ENCODE data around the gene SPHK2. TPM values are rescaled to one million over a fixed set of nuclear protein-coding genes. Genes with fewer than 3 reads are reported as not detected.
A peak's percentile ranks its signal among the peaks of the same experiment; 100 is the strongest.
"Not testable (repeated sequence)": the region's sequence is repeated elsewhere in the genome, so short reads cannot be mapped to it uniquely, and the experiment has no call there.

SPHK2 gene
- total RNA-seq: 7.8 and 10.0 TPM in 2 replicates

- no peak for TF ChIP-seq CTCF (IDR thresholded peaks at IDR 0.05; ENCODE audit: insufficient read depth, low read depth, low read length)
- H3K4me3 ChIP-seq (ENCODE audit: low read depth, low read length): peak within 1 kb of the TSS; percentile 93
- DNase-seq (ENCODE audit: low read depth): peak; percentile 100
Measured at GRCh38 chr19:48618916-48619691, at the start of gene SPHK2, which contains the start of gene RPL18. TSS of gene SPHK2 (plus strand) at chr19:48619506. CDS start at chr19:48620515, 1,009 bp downstream. TSS of gene RPL18 (minus strand) at chr19:48619178. CDS start at chr19:48619143, 35 bp downstream.

- DNase-seq (ENCODE audit: low read depth): peak; percentile 74
- TF ChIP-seq CTCF (IDR thresholded peaks at IDR 0.05; ENCODE audit: insufficient read depth, low read depth, low read length): no peak
Measured at GRCh38 chr19:48569814-48570213, 49.5 kb upstream of the SPHK2 start.

GRCh38 chr19:48571378-48572162 is 47.7 kb upstream of the SPHK2 start:
- no peak for DNase-seq (ENCODE audit: low read depth)
- TF ChIP-seq CTCF (IDR thresholded peaks at IDR 0.05; ENCODE audit: insufficient read depth, low read depth, low read length): no peak
- H3K4me3 ChIP-seq (ENCODE audit: low read depth, low read length): no peak overlapping the region

More at GRCh38 chr19:48569814-48570213, 49.5 kb upstream of the SPHK2 start:
- no peak overlapping the region for H3K4me3 ChIP-seq (ENCODE audit: low read depth, low read length)

- no peak for TF ChIP-seq CTCF (IDR thresholded peaks at IDR 0.05; ENCODE audit: insufficient read depth, low read depth, low read length)
- no peak for DNase-seq (ENCODE audit: low read depth)
- H3K4me3 ChIP-seq (ENCODE audit: low read depth, low read length): no peak overlapping the region
Measured at GRCh38 chr19:48573163-48573505, 46.2 kb upstream of the SPHK2 start.

- H3K4me3 ChIP-seq (ENCODE audit: low read depth, low read length): no peak overlapping the region
- DNase-seq (ENCODE audit: low read depth): no peak
- TF ChIP-seq CTCF (IDR thresholded peaks at IDR 0.05; ENCODE audit: insufficient read depth, low read depth, low read length): no peak
Measured at GRCh38 chr19:48575931-48576622, 43.2 kb upstream of the SPHK2 start.

GRCh38 chr19:48577908-48578307 is 41.4 kb upstream of the SPHK2 start:
- not testable (repeated sequence) for DNase-seq (ENCODE audit: low read depth); H3K4me3 ChIP-seq (ENCODE audit: low read depth, low read length)

- DNase-seq (ENCODE audit: low read depth): no peak
- TF ChIP-seq CTCF (IDR thresholded peaks at IDR 0.05; ENCODE audit: insufficient read depth, low read depth, low read length): no peak
- no peak overlapping the region for H3K4me3 ChIP-seq (ENCODE audit: low read depth, low read length)
Measured at GRCh38 chr19:48578891-48579290, 40.4 kb upstream of the SPHK2 start.
